PC-3 (cell line): Measurements from ENCODE around the gene FAM200B.

ENCODE experiments used
- EZH2 ChIP-seq: fragments of 300-600 bp; sonication (generic); IDR thresholded peaks from one replicate; pipeline ENCODE4 v1.6.1; 2017; ENCODE audit warnings: antibody characterized with exemption, mild to moderate bottlenecking, low read length; ENCODE audit not compliant: unreplicated experiment
- EZH2phosphoT487 ChIP-seq: fragments of 300-600 bp; sonication (generic); IDR thresholded peaks from 2 replicates; pipeline ENCODE4 v1.6.1; 2018; ENCODE audit warnings: mild to moderate bottlenecking, antibody characterized with exemption, low read length, borderline replicate concordance
- TF ChIP-seq, protein P1 (sequence below): fragments of 300-600 bp; sonication (generic); conservative IDR thresholded peaks from 2 replicates; pipeline ENCODE4 v1.5.1; 2017; ENCODE audit warnings: antibody characterized with exemption, low read depth, mild to moderate bottlenecking, low read length

DNA sequence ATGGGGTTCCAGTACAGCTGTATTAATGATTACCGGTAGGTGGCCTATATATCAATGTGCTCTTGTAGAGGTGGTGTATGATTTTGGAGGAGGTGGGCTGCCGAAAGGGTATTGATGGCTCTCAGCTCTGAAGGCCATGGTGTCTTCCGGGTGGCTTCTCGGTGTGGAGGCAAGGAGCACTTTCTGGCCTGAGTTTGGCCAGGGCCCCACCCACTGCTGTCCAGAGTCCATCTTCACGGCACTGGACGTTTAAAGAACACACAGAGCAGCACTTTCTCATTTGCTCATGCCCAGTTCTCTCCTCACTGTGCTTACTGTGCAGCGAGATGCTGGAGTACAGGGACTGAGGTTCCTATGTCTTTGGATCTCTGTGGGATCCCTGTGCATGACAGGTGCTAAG is 37.3 kb downstream of the FAM200B start:
- TF ChIP-seq, protein P1, sequence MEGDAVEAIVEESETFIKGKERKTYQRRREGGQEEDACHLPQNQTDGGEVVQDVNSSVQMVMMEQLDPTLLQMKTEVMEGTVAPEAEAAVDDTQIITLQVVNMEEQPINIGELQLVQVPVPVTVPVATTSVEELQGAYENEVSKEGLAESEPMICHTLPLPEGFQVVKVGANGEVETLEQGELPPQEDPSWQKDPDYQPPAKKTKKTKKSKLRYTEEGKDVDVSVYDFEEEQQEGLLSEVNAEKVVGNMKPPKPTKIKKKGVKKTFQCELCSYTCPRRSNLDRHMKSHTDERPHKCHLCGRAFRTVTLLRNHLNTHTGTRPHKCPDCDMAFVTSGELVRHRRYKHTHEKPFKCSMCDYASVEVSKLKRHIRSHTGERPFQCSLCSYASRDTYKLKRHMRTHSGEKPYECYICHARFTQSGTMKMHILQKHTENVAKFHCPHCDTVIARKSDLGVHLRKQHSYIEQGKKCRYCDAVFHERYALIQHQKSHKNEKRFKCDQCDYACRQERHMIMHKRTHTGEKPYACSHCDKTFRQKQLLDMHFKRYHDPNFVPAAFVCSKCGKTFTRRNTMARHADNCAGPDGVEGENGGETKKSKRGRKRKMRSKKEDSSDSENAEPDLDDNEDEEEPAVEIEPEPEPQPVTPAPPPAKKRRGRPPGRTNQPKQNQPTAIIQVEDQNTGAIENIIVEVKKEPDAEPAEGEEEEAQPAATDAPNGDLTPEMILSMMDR: no peak
- TF ChIP-seq EZH2: no peak
- TF ChIP-seq EZH2phosphoT487: no peak
